Stomach smooth muscle (tissue), 2 donors: ENCODE measurements around the gene FTO.

Experiments
- H3K27ac ChIP-seq: one replicate; pipeline ENCODE4 v1.7.0; 2013; ENCODE audit warnings: mild to moderate bottlenecking, low read length, inconsistent platforms
- H3K27me3 ChIP-seq, 2 donors: one replicate each; pipeline ENCODE4 v1.7.0; 2013; ENCODE audit warnings: low read length in 2 of 2; ENCODE audit not compliant: insufficient read depth in 2 of 2, control insufficient read depth in 1 of 2
- H3K36me3 ChIP-seq, 2 donors: one replicate each; pipeline ENCODE4 v1.7.0; 2013; ENCODE audit warnings: low read length in 2 of 2; ENCODE audit not compliant: control insufficient read depth in 2 of 2, insufficient read depth in 2 of 2
- H3K4me1 ChIP-seq: one replicate; pipeline ENCODE4 v1.7.0; 2013; ENCODE audit warnings: low read length; ENCODE audit not compliant: control insufficient read depth, insufficient read depth
- H3K4me3 ChIP-seq, 2 donors: one replicate each; pipeline ENCODE4 v1.7.0; 2013; ENCODE audit warnings: low read length in 2 of 2
- H3K9ac ChIP-seq, 2 donors: one replicate each; pipeline ENCODE4 v1.7.0; 2013; ENCODE audit warnings: low read length in 2 of 2, mild to moderate bottlenecking in 1 of 2
- H3K9me3 ChIP-seq, 2 donors: one replicate each; pipeline ENCODE4 v1.7.0; 2013; ENCODE audit warnings: low read length in 2 of 2; ENCODE audit not compliant: control insufficient read depth in 2 of 2
- donor health status: healthy.
- donor health status: Pancreatic carcinoma.

Gene FTO

DNA sequence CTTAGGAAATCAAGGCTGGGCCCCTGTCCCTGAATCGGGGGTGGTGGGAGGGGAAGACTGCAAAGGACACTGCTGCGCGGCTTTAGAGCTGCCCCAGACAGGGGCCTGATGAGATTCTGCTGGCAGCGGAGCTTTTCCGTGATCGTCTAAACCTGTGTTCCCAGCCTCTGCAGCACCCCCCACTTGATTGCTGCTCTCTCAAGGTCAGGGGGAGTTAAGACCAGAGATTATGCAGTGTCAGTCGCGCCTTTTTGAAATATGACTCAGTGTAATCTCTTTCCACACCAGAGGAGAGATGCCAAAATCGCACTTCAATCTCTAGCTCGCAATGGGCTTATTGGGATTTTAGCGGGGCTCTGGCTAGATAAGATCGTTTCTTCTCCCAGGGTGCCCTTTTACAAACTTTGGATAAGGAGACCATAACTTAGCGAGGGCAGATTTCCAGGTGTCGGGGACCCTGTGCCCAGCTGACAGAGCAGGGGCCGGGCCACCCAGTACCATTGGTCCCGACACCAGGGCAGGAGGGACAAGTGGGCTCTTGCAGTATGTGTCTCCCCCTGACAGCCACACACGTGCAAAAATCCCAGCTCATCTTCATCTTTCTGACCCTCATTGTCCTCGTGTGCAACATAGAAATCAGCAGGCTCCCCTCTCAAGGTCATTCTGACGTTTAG lies 495.7 kb downstream of the FTO start:
- no peaks in the 10 kb centered on the region for H3K9me3 ChIP-seq
- H3K4me3 ChIP-seq = no peak overlapping the region
- no peak overlapping the region for H3K9ac ChIP-seq
- H3K27me3 ChIP-seq = peaks cover 6% of the 10 kb centered on the region in 2 donors
- H3K27ac ChIP-seq = no peak overlapping the region
- no peaks in the 10 kb centered on the region for H3K36me3 ChIP-seq
- H3K4me1 ChIP-seq = no peaks in the 10 kb centered on the region

DNA sequence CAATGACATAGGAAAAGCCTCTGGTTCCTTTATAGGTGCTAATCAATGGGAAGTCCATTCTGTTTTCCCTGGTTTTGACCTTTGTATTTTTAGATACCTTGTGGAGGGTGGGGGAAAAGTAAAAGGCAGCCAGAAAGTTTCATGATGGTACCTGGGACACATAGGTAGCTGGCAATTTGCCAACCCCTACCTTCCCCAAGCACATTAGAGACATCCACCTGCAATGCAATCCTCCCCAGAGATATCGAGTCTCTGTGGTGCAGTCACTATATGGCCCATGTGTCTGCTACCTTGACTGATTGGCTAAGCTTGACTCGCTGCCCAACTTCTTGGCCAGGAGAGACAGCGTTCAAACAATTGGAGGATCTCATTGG lies 496.2 kb downstream of the FTO start:
- no peak overlapping the region for H3K9ac ChIP-seq
- no peak overlapping the region for H3K4me3 ChIP-seq
- H3K9me3 ChIP-seq = no peaks in the 10 kb centered on the region
- peaks cover 6% of the 10 kb centered on the region in 2 donors for H3K27me3 ChIP-seq
- H3K36me3 ChIP-seq = no peaks in the 10 kb centered on the region
- H3K4me1 ChIP-seq = no peaks in the 10 kb centered on the region
- H3K27ac ChIP-seq = no peak overlapping the region

DNA sequence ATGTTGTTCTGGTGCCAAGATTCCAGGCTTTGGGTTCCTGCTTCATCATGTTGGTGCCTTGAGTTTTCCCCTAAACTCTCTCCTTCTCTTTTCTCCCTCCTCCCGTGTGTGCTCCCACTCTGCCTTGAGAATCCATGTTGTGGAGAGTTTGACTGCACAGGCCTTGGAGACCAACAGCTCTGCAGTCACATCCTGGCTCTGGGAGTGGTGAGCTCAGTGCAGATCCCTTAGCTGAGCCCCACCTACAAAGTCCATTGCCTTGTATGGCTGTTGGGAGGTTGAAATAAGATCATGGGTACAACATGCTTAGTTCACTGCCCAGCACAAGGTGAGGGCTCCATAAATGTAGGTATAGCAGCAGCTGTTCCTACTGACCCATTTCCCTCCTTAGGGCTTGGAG lies 496.8 kb downstream of the FTO start:
- no peak overlapping the region for H3K27ac ChIP-seq
- H3K27me3 ChIP-seq = peaks cover 6 to 11% of the 10 kb centered on the region in 2 donors
- H3K4me3 ChIP-seq = no peak overlapping the region
- no peaks in the 10 kb centered on the region for H3K9me3 ChIP-seq
- H3K36me3 ChIP-seq = no peaks in the 10 kb centered on the region
- H3K4me1 ChIP-seq = no peaks in the 10 kb centered on the region
- H3K9ac ChIP-seq = no peak overlapping the region

DNA sequence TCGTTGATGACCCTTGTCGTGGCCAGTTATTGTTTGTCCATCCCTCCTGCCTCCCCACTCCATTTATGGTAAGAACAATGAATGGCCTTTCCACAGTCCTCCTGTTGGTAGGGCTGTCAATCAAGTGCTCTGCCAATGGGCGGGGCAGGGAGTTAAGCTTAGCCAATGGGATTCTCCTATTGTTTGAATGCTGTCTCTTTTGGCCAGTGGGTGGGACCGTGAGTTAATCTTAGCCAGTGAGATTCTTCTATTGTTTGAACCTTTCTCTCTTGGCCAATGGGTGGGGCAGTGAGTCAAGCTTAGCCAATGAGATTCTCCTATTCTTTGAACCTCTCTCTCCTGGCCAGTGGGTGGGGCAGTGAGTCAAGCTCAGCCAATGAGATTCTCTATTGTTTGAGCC lies 497.2 kb downstream of the FTO start:
- no peaks in the 10 kb centered on the region for H3K4me1 ChIP-seq

More for the DNA sequence above, 497.2 kb downstream of the FTO start:
- H3K9me3 ChIP-seq = no peaks in the 10 kb centered on the region
- H3K9ac ChIP-seq = no peak overlapping the region
- peaks cover 6 to 12% of the 10 kb centered on the region in 2 donors for H3K27me3 ChIP-seq
- no peak overlapping the region for H3K27ac ChIP-seq
- no peak overlapping the region for H3K4me3 ChIP-seq
- H3K36me3 ChIP-seq = no peaks in the 10 kb centered on the region
